Activated T-helper 9 cell treated with anti-CD3 and anti-CD28 coated beads, Interleukin-2, amount 50 U/mL, for 16 hours (primary cell): ENCODE measurements around the gene LIX1L.

ENCODE experiments used
- DNase-seq: peaks from one replicate; pipeline ENCODE4 v3.0.0-alpha.2; 2020; ENCODE audit warnings: low read depth

The LIX1L gene

DNA sequence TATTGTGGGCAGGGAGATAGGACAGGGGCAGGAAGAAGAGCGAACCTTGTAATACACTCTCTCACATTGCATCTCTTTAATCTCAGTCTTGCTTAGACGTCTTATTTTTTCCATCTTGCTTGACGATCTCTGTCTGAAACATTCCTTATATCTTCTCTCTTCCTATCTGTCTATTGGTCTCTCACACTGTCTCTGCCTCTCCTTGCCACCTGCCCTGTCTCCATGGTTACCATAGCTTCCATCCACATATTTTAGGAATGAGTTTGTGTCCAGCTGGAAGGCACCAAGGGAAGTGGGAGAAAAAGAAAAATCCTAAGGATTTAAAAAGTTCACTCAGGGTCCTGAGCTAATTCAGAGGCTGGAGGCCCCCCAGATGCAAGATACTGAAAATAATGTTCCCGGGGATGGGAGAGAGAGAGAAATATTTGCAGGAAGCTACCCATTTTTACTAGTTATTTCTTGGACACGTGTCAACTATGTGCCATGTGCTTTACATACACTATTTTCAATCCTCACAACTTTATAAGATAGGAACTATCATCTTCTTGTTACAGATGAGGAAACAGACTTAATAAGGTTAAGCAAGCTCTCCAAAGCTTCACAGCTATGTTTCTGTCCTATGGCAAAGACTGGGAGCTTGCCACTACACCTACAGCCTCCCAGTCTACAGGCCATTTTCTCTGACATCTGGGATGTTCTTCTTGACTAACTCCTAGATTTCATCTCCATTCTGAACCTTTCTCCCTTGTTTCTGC, 5.6 kb upstream of the LIX1L start:
- no peak for DNase-seq

DNA sequence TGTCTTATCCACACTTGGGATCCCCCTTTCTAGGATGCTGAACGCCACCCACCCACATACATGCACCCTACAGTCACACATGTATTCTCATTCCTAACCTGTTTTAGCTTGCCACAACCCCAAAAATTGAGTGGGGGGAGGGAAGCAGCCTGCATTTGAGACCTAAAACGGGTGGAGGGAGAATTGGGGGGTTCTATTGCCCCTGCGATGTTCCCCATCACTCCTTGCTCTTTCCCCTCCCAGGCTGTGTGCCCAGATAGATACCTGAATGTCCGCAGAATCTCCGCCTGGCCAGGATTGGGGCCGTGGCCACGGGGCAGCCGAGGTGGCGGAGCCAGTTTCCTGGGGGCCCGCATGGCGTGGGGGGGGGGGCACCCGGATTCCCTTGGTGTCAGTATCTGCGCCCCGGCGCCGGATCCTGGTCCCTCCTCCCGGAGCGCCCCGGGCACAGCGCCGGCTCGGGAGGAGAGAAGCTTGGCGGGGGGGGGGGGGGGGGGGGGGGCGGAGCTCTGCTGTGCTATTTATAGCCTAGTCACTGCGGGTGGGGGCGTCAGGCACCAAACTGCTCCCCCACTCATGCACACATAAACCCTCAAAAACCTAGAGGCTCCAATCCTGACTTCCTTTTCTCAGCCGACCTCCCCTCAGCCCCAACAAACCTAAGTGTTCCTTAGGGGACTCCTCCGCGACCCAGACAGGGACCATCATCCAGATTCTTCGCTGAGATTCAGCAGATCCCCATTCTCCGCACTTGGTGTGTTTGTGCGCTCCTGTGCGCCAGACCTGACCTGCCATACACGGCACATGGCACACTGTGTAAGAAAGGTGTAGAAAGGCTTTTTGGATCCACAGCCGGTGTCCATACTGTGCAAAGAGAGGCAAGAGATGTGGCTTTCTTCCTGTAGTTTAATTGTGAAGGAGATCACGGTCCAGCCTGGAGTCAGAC, 4.6 kb upstream of the LIX1L start:
- no peak for DNase-seq

DNA sequence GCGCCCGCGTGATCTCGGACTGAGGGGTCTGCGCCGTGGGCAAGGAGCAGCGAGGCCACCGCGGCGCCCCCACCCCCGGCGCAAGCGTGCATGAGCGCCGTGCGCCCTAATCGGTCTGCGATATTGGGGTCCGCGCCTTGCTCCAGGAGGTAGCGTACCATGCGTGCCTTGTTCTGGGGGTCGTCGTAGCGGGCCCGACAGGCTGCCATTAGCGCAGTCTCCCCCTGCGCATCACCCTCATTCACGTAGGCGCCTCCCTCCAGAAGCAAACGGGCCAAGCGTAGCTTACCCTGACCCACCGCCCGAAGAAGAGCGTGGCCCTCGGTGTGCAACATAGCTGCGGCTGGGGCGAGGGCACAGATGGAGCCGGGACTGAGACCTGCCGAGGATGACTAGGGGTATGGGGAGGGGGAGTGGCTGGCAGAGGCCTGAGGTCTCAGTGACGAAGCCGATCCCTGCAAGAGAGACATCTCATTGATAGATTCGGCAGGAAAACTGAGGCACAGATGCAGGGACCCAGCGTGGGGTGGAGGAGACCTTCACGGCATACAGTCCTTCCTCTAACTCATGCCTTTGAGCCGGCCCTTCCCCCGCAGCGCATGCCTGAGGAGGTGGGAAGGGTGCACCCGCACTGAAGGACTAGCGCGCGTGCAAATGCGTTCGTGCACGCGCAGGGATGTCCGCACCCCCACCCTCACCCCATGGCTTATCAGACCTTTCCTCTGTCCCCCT, 3.8 kb upstream of the LIX1L start:
- DNase-seq: peak; percentile 48

DNA sequence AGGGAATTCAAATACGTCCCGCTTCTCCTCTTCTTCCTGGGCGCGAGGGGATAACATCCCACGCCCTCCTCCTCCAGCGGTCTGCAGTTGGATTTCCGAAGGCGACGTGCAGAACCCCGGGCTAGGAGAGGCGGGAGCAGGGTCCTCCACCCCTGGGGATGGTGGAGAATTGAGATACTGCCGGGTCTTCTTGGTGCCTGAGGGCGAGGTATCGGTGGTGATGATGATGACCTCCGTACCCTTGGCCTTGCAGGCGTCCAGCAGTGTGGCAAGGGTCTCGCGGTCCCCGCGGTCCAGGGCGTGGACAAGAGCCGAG, 3.2 kb upstream of the LIX1L start:
- DNase-seq: no peak

DNA sequence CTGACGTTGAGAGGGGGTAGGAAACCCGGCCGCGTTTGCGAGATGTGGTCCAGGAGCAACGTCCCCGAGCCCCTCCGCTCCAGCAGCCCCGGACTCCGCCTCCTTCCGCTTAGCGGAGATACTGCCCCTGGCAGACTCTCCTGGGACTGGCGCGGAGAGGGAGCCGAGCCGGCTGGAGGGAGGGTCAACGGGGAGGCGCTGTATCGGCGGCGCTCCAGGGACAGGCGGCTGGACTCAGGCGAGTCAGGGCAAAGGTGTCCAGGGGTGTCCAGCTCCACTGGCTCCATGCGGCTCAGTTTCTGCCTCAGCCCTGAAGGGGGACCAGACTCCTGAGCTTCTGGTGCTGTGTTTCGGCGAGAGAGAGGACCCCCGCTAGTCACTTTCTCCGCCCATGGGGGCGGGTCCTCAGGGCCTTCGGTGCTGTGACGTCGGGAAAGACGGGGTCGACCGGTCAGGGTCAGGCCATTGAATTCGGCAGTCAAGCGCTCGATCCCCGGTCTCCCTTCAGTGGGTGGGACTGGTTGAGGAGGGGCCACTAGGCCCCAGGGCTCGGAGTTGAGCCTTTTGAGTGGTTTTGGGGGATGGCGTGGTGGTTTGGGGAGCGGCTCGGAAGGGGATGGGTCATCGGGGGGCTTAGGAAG, 2.8 kb upstream of the LIX1L start:
- peak; percentile 32 for DNase-seq

DNA sequence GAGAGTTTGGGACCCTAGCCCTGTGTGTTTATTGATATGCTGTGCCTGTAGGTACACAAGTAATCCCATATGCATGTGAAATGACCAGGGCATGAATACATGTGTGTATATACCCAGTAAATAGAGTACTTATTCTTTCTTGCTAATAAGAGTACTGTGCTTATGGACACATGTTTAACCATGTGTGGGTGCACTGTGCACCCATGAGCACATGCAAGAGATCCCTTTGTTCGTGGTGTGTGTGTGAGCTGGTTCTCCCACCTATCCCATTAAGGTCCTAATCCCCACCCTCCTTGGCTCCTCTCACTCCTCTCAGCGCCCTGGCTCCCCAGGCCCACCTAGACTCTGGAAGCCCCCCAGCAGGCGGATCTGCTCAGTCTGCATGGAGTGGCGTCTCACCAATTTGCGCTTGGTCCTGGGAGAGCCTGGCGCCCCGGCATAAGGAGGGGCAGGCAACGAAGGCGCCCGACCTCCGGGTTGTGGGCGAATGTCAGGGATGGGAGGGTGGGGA, 2.2 kb upstream of the LIX1L start:
- no peak for DNase-seq

DNA sequence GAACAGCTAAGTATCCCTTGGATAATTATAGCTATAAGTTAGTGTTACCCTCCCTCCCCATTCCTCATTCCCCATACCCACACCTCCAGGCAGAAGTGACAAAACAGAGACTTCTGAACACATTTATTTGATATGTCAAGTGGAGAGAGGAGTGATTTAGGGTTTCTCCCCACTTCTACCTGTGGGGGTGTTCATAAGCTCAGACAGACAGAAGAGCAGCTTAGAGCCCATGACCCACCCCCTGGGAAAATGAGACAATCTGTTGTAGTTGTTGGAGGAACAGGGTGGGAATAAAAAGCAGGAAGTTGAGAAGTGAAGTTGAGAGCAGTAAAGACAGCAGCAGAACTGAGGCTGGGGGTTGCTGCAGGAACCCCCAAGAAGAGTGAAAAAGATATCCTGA, 1.5 kb upstream of the LIX1L start:
- DNase-seq: no peak

DNA sequence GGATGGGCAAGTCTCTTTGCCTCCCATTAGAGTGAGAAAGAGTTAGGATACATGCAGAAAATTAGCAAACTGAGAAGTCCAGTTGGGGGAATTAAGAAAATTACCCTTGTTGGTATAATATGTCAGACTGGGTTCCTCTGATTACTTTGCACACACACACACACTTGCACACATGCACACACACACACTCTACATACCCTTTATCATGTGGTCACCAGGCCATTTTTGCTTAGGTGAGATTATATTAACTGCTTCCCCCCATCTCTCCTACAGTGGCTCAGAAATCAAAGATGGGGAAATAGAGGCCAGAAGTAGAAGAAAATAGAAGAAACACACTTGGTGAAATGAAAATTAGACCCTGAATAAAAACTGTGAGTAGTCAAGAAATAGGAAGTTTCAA, 917 bp upstream of the LIX1L start:
- DNase-seq: no peak

DNA sequence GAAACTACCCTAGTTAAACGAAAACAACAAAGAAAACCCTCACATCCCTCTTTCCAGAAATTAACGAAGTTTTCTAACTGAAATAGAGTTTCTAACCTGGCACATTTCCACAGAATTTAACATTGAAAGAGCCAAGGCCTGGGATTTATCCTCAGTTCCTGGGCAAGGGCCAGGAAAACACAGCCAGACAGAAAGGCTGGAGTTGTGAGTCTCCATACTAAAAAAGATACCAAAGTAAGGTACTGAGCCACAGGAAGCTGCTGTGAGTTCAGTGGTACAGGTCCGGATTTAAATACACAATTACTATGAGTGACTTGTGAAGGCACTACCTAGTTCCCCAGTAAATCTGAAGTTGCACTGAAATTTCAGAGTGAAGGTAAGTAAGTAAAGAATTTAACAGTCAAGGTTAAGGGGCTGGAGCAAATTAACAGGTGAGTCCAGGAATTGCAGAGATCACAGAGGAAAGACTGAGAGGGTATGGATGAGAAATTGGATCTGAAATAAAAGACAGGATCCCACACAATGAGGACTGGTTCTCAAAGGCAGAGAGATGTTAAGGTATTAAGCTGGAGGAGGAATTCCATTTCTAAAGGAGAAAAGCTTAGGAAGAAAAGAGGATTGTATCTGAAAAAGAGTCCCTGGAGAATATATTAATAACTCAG, 905 bp downstream of the LIX1L start:
- no peak for DNase-seq

DNA sequence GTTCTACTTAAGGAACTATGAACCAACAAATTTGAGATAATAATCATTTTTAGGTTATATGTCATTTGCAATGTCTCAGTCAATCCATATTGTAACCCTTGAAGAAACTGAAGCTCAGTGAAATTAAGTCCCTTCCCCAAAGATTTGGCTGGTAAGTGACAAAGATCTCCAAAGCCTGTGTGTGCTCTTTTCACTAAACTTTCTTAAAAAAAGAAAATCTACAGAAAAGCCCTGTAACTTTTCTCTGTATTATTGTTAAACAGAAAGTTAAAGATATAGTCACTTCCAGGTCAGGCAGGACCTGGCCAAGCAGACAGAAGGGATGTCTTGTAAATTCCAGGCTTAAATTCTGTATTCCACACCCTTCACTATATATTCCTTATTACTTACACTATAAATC, 1.5 kb downstream of the LIX1L start:
- no peak for DNase-seq

DNA sequence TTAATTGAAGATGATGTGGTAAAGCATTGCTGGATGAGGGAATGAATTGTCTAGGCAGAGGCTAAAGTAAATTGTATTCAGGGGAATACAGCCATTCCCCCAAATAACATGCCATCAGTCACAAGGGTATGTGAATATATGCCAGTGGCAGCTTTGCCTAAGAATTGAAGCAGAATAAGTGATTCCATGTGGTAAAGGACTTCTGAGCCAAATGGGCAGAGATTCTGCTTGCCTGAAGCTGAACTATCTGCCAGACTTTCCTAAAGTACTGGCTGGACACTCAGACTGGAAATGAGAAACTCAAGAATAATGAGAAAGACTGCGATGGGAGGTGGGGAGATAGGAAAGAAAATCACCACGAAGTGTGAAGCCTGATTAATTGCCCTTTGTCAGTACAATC, 2.4 kb downstream of the LIX1L start:
- no peak for DNase-seq

DNA sequence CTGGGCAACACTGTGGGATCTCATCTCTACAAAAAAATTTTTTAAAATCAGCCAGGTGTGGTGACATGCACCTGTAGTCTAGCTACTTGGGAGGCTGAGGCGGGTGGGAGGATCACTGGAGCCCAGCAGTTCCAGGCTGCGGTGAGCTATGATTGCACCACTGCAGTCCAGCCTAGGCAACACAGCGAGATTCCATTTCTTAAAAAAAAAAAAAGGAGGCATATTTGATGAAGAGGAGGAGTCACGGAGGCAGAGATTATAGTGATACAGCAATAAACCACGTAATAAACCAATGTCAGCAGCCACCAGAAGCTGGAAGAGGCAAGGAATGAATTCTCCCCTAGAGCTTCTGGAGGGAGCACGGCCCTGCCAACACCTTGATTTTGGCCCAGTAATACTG, 4.0 kb downstream of the LIX1L start:
- DNase-seq: no peak

DNA sequence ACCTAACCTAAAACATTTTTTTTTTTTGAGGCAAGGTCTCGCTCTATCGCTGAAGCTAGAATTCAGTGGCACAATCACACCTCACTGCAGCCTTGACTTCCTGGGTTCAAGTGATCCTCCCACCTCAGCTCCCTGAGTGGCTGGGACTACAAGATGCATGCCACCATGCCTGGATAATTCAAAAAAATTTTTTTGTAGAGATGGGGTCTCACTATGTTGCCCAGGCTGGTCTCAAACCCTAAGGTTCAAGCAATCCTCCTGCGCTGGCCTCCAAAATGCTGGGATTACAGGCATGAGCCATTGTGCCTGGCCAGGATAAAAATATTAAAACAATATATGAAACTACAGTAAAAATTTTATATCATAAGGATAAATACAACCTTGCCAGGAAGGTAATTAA, 4.9 kb downstream of the LIX1L start:
- no peak for DNase-seq

DNA sequence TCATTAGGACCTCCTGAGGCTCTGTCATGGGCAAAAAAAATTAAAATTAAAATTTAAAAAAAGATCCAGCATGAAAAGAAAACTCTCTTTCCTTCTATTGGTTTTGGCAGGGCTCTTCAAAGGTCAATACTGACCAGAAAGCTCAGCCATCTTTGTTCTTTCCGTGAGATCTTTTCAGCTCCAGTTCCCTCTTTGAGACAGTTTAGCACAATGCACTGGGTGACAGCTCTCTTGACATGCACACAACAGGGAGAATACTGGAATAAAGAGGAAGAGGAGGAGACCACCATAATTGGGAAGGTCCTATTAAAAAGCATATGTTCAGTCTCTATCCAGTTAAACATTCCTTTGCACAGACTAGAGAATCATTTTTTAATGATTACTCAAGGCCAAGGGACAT, 6.3 kb downstream of the LIX1L start:
- no peak for DNase-seq

DNA sequence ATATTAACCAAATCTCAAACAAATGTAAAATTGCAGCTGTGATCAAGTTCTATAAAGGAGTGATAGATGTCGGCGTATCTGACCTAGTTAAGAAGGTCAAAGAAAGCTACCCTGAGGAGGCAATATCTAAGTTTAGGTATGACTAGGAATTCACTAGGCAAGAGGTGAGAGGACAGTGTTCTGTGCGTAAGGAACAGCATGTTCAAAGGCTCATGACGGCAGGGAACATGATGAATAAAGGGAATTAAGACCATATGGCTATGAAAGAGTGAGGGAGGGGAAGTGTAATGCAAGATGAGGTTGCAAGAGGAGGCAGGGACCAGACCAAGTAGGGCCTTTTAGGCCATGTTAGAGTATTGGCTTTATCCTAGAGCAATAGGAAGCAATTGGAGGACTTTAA, 8.6 kb downstream of the LIX1L start:
- DNase-seq: no peak

DNA sequence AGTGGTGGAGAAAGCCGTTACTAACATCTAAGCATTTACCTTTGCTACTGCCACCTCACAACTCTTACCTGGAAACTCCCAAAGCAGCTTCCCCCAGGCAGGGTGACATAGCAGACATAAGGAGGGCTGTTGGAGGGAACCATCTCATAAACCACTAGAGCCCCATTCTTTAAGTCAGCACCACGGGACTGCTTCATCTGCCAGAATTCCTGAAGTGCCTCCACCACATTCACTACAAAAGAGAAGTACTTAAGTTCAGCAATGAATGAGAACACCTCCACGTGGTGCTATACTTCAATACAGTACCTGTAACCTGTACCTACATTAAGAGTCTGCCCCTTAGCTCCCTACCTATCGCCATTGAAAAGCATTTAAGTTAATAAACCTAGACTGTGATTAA, 10.3 kb downstream of the LIX1L start:
- DNase-seq: no peak

DNA sequence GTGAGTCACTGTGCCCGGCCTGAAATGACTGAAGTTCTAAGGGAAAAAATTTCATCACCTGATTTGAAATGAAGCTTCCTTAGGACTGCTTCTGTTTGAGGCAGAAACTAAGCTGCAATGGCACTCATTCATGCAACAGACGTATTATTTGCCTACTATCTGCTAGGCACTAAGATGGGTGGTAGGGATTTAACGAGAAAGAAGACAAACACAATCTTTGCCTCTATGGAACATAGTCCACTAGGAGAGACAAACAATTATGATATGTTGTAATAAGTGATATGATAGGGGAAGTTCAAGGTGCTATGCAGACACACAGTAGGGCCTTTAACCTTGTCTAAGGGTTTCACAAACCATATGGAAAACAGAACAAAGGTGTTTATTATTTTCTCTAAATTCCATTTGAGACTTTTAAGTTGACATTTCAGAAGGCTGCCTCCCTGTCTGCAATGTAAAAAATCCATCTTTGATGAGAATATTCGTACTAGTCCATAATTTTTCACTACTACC, 11.3 kb downstream of the LIX1L start:
- no peak for DNase-seq

DNA sequence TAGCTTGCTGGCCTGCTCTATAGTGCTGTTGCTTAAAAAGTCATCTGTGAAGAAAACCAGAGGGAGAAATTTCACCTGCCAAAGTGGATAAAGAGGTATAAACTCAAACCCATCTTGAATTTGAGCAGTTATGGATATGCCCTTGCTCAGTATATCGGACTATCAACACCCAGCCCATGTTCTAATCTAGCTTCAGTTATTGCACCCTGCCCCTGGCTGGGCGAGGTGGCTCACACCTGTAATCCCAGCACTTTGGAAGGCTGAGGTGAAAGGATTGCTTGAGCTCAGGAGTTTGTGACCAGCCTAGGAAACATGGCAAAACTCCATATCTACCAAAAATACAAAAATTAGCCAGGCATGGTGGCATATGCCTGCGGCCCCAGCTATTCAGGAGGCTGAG, 13.3 kb downstream of the LIX1L start:
- no peak for DNase-seq

DNA sequence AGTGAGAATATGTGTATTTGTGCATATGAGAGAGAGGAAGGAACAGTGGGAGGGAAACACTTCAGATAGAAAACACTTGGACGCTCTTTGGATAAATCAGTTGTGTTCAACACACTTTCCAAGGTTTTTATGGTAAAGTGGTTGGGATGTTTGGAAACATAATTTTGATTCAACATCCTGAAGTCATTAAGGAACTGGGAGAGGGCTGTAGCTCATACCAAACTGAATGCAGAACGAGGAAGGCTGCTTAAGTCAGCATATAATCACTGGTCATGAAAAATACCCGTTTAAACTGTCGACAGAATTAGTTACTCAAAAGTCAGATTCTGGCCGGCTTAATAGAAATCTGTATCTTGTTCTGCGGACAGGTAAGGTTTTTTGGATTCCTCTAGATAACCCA, 14.9 kb downstream of the LIX1L start:
- no peak for DNase-seq

DNA sequence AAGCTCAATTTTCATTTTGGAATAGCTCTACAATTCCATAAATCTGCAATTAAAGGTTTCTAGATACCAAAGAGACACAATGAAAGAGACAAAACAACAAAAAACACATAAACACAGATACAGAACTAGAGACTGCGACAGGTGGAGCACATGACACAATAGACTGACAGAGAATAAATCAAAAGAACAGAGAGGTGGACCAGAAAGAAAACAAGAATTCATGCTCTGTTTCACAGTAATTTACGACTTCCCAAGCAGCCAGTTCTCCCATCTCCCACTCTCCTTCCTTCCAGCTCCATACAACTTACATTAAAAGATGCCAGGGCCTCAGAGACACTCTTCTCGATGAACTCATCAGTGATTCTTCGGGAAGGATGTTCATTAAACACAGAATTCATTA, 15.4 kb downstream of the LIX1L start:
- no peak for DNase-seq

DNA sequence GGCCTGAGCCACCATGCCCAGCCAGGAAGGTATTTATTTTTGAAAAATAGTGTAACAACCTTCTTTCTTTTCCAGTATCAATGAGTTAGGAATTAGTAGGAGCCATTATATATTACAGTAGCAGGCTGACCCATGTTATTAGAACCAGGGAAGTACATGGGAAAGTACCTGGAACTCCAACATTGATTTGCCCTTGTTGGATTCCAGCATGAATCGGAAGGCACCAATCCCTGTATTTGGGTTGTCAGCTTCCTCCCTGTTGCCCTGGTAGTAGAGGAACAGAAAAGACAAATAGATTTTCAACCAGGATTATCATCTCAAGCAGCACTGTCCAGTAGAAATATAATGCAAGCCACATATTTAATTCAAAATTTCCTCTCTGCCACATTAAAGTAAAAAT, 20.4 kb downstream of the LIX1L start:
- no peak for DNase-seq

DNA sequence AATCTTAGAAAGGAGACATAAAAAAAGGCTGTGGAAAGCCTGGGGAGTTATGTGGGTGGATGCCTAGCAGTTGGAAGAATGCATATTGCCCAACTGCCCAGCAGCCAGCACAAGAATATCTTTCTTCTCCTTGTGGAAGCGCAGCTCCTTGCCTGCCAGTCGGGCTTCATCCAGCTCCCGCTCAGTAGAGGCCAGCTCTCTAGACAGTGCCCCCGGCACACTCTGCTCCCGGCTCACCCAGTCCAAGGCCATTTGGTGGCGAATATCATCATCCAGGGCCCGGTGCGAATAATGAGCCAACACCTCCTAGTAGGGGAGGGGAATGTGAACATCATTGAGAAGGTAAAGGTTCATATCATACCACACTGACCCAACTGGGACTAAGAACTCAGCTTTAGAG, 21.6 kb downstream of the LIX1L start:
- no peak for DNase-seq
